SK-N-MC (cell line): ENCODE data around the gene MAPK8IP2.

Experiments
- DNase-seq: peaks from one replicate; pipeline ENCODE4 v3.0.0-alpha.2; 2011; ENCODE audit warnings: low read depth, low spot score
- H3K27ac ChIP-seq: fragments of 200-600 bp; sonication (generic); 2 replicates; pipeline ENCODE4 v1.5.1; 2016; ENCODE audit warnings: mixed run types
- H3K36me3 ChIP-seq: fragments of 200-600 bp; sonication (generic); 2 replicates; pipeline ENCODE4 v1.6.1; 2017; ENCODE audit warnings: antibody characterized with exemption, low read length, mixed read lengths; ENCODE audit not compliant: insufficient read depth
- H3K4me3 ChIP-seq: fragments of 200-600 bp; sonication (generic); 2 replicates; pipeline ENCODE4 v1.5.1; 2016
- H3K9ac ChIP-seq: fragments of 200-600 bp; sonication (generic); 2 replicates; pipeline ENCODE4 v1.8.0; 2017; ENCODE audit warnings: mixed run types, mixed read lengths; ENCODE audit not compliant: insufficient read length
- H3K9me3 ChIP-seq: fragments of 200-600 bp; sonication (generic); 2 replicates; pipeline ENCODE4 v1.6.1; 2017; ENCODE audit warnings: low read depth, mild to moderate bottlenecking, antibody characterized with exemption, low read length, moderate library complexity, mixed read lengths
- EZH2 ChIP-seq: fragments of 200-600 bp; sonication (generic); IDR thresholded peaks from one replicate; pipeline ENCODE4 v1.6.1; 2017; ENCODE audit warnings: antibody characterized with exemption
- FOXP2 ChIP-seq: optimal IDR thresholded peaks from 2 replicates; pipeline ENCODE3; 2011; ENCODE audit warnings: mild to moderate bottlenecking, moderate library complexity; ENCODE audit not compliant: insufficient read depth; ENCODE audit errors: extremely low read length, control extremely low read depth
- POLR2AphosphoS5 ChIP-seq: IDR thresholded peaks from 2 replicates; pipeline ENCODE4 v1.6.1; 2012; ENCODE audit warnings: mild to moderate bottlenecking, low read depth, low read length, borderline replicate concordance

Gene MAPK8IP2

GRCh38 chr22:50573491-50574382 is 26.9 kb upstream of the MAPK8IP2 start:
- DNase-seq: no peak
- TF ChIP-seq FOXP2 (no peak), POLR2AphosphoS5 (no peak), EZH2 (no peak)
- Histone ChIP-seq H3K9ac (no peak overlapping the region), H3K9me3 (no peaks in the 10 kb centered on the region), H3K36me3 (no peaks in the 10 kb centered on the region; the same call in 1 of the 2 replicates), H3K27ac (no peak overlapping the region), H3K4me3 (no peak overlapping the region)

DNA sequence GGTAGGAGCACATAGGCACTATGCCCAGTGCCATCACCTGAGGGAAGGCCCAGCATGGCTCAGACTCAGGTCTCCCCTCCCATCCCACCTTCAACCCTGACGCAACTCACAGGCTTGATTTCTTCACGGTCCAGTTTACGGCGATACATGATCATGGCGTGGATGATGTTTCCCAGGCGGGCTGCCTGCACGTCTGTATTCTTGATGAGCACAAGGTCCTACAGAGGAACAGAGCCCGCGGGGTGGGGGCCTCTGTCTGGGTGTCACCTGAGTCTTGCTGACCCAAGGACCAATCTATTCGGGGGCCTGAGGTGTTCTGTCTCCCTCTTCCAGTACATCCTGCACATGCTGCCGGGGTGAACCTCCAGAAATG is 26.2 kb upstream of the MAPK8IP2 start:
- H3K36me3 ChIP-seq: no peaks in the 10 kb centered on the region; the same call in 1 of the 2 replicates
- no peaks in the 10 kb centered on the region for H3K9me3 ChIP-seq
- TF ChIP-seq EZH2 (no peak), FOXP2 (no peak), POLR2AphosphoS5 (no peak)
- H3K4me3 ChIP-seq: no peak overlapping the region
- no peak overlapping the region for H3K9ac ChIP-seq
- DNase-seq: no peak
- H3K27ac ChIP-seq: no peak overlapping the region

- no peak overlapping the region for H3K4me3 ChIP-seq
- no peaks in the 10 kb centered on the region for H3K9me3 ChIP-seq
- no peak for DNase-seq
- no peaks in the 10 kb centered on the region; the same call in 1 of the 2 replicates for H3K36me3 ChIP-seq
- H3K27ac ChIP-seq: no peak overlapping the region
- H3K9ac ChIP-seq: no peak overlapping the region
- no peak for TF ChIP-seq FOXP2
- no peak for TF ChIP-seq POLR2AphosphoS5
- TF ChIP-seq EZH2: no peak
Observed at GRCh38 chr22:50575426-50575941, 25.1 kb upstream of the MAPK8IP2 start.

- no peak overlapping the region for H3K4me3 ChIP-seq
- H3K36me3 ChIP-seq: no peaks in the 10 kb centered on the region; the same call in 1 of the 2 replicates
- H3K27ac ChIP-seq: no peak overlapping the region
- no peak for DNase-seq
- TF ChIP-seq POLR2AphosphoS5 (no peak), FOXP2 (no peak), EZH2 (no peak)
- no peak overlapping the region for H3K9ac ChIP-seq
- no peaks in the 10 kb centered on the region for H3K9me3 ChIP-seq
Observed at GRCh38 chr22:50576070-50576469, 24.5 kb upstream of the MAPK8IP2 start.

DNA sequence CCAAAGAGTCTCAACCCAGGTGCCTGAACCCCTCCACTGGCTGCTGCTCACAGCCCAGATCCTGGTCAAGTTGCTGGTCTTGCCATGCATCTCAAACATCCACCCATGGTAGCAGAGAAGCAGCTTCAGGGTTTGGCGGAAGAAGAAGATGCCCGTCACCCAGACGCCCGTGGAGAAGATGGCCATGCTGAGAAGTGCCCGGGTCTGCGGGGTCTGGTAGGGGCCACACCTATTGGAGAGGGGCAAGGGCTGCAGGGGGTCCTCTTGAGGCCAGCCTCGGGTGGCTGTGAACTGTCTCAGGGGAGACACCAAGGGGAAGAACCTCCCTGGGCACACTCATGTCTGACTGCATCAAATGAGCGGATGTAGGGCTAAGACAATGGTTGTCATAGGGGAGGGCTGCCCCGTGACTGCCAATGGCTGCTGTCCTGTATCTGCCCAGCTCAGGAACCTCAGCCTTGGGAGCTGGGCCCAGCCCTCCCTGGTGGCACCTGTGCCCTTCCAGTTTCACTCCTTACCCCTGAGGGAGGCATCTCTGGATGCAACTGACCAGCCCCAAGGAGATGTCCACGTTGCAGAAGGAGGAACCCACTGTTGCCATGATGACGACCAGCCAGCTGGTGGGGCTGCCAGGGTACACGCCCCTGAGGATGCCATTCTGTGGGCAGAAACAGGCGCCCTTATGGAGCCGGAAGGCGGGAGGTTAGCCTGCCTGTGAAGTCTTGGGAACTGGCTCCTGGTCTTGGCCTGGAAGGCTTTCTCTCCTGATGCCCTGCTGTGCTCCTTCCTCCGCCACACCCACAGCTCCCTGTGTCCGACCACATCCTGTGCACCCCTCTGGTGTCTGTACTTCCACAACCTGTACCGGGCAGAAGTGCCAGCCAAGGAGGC is 23.5 kb upstream of the MAPK8IP2 start:
- DNase-seq: no peak
- no peaks in the 10 kb centered on the region for H3K36me3 ChIP-seq
- no peak overlapping the region for H3K27ac ChIP-seq
- no peak overlapping the region for H3K9ac ChIP-seq
- no peaks in the 10 kb centered on the region for H3K9me3 ChIP-seq
- TF ChIP-seq EZH2 (no peak), FOXP2 (no peak), POLR2AphosphoS5 (no peak)
- no peak overlapping the region for H3K4me3 ChIP-seq

GRCh38 chr22:50577697-50577986 is 23.0 kb upstream of the MAPK8IP2 start:
- H3K4me3 ChIP-seq: no peak overlapping the region
- no peak for DNase-seq
- no peak for TF ChIP-seq POLR2AphosphoS5
- no peak for TF ChIP-seq EZH2
- no peak for TF ChIP-seq FOXP2
- H3K9me3 ChIP-seq: no peaks in the 10 kb centered on the region
- no peak overlapping the region for H3K27ac ChIP-seq
- no peaks in the 10 kb centered on the region for H3K36me3 ChIP-seq
- H3K9ac ChIP-seq: no peak overlapping the region

- Histone ChIP-seq H3K36me3 (no peaks in the 10 kb centered on the region), H3K9ac (no peak within 1 kb of the TSS), H3K4me3 (no peak within 1 kb of the TSS), H3K9me3 (no peaks in the 10 kb centered on the region), H3K27ac (no peak within 1 kb of the TSS)
- peak; percentile 53; the same call in 1 of the 2 replicates for TF ChIP-seq POLR2AphosphoS5
- TF ChIP-seq FOXP2: no peak
- DNase-seq: no peak
Observed at GRCh38 chr22:50577987-50578775, 22.4 kb upstream of the MAPK8IP2 start, which contains the start of gene CPT1B. Gene CPT1B (minus strand): TSS chr22:50578427. CDS start chr22:50577915, 512 bp downstream.
